HG02588 (cell line): ENCODE data around the gene ATG9A.
"Not testable (repeated sequence)": the region's sequence is repeated elsewhere in the genome, so short reads cannot be mapped to it uniquely, and the experiment has no call there.

Source experiments
- ATAC-seq: cut with Tn5 transposase; IDR thresholded peaks from one replicate; pipeline ENCODE4 v1.9.1; 2021; ENCODE audit warnings: mild to moderate bottlenecking, moderate library complexity; ENCODE audit not compliant: unreplicated experiment

Gene ATG9A

DNA sequence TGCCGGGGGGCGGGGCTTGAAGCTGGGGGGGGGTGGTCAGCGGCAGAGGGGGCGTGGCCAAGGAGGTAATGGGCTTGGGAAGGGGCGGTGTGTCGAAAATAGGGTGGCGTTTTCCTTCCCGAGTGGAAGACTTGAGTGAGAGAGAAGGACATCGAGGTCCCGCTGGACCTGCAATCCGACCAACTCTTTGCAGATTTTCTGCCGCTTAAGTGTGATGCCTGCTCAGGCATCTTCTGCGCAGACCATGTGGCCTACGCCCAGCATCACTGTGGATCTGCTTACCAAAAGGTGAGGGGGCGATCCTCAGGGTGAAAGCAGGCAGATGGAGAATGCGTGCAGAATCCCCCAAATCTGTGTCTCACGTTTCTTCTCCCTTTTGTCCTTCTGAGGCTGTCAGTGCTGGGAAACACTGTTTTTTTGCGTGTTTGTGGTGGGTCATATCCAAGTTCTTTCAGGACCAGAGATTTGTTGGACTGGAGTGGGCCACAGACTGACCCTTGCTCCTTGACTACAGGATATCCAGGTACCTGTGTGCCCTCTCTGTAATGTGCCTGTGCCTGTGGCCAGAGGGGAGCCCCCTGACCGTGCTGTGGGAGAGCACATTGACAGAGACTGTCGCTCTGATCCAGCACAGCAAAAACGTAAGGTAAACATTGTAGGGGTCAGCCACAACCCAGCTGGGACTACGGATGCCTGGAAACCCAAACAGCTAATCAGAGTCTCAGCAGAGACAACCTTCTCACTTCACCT lies 22.1 kb downstream of the ATG9A start:
- ATAC-seq = no peak

DNA sequence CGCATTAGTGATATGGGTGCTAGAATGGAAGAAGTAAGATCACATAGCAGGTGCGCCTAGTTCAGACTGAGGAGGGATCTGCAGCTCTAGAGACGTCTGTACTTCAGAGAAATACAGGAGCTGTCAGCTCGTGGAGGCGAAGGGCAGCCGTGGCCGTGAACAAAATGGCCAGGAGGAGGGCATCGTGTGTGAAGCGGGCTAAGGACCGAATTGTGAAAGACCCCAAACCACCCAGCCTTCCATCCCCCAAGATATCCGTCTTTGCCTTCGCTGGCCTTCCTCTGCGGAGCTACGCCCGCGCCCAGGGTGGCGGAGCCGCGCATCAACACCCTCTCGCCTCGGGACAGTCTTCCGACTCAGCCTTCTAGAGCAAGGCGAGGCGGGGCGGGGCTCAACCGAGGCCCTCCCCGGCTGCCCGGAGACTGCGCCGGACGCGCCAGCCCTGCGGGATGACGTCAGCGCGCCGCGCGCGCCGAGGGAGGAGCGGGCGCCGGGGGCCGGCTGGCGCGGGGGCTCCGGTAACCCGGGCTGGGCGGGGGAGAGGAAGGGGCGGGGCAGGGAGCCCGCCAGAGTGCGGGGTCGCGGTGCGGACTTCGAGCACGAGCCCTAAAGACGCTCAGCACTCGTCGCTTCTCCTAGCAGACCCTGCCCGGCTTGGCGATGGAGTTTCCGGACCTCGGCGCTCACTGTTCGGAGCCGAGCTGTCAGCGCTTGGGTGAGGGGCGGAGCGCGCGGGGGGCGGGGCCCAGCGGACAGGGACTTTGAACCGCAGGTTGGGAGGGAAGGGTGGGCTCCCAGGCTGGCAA lies 22.9 kb downstream of the ATG9A start, which contains the start of gene ZFAND2B:
Gene ZFAND2B, plus strand, starts transcription at position 455 of the 806 bp plus-strand sequence. Its CDS starts 206 bp downstream, at position 661.
- ATAC-seq = peak; percentile 96

DNA sequence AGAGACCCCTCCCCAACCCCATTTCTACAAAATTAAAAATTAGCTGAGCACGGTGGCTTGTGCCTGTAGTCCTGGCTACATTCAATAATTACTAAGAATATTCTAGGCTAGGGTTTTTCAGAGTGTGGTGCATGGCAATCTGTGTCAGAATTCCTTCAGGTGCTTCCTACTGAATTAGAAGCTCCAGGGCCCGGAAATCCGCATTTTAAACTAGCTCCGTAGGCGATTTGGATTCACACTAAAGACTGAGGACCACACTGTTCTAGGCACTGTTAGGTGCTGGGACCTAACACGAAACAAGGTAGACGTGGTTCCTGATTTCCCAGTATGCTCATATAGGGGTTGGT lies 23.5 kb downstream of the ATG9A start:
- ATAC-seq = no peak

- ATAC-seq = no peak
Measured at GRCh38 chr2:219205165-219205538, 24.3 kb downstream of the ATG9A start.

GRCh38 chr2:219204425-219205164 lies 24.8 kb downstream of the ATG9A start:
- no peak for ATAC-seq

DNA sequence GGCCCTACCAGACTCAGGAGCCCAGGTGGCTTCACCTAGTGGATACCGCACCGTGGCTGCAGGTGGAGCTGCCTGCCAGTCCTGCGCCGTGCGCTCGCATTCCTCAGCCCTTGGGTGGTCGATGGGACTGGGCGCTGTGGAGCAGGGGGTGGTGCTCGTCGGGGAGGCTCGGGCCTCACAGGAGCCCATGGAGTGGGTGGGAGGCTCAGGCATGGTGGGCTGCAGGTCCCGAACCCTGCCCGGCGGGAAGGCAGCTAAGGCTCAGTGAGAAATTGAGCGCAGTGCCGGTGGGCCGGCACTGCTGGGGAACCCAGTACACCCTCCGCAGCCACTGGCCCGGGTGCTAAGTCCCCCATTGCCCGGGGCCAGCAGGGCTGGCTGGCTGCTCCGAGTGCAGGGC lies 28.1 kb downstream of the ATG9A start:
- ATAC-seq = not testable (repeated sequence)

GRCh38 chr2:219200502-219201326 lies 28.7 kb downstream of the ATG9A start:
- ATAC-seq = not testable (repeated sequence)

- ATAC-seq = no peak
Measured at GRCh38 chr2:219199470-219200211, 29.8 kb downstream of the ATG9A start.

- ATAC-seq = no peak
Measured at GRCh38 chr2:219198974-219199373, 30.5 kb downstream of the ATG9A start.

DNA sequence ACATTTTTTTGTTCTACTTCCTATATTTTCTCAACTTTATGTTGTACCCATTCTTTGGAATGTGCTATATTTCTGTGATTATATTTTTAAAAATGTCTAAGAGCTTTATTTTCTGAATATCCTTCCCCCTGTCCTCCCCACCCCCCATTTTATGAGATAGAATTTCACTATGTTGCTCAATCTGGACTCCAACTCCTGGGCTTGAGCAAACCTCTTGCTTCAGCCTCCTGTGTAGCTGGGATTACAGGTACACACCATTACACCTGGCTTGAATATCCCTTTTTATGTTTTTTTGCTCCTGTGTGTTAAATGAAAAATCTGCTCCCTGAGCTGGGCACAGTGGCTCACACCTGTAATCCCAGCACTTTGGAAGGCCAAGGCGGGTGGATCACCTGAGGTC lies 32.0 kb downstream of the ATG9A start:
- ATAC-seq = no peak

DNA sequence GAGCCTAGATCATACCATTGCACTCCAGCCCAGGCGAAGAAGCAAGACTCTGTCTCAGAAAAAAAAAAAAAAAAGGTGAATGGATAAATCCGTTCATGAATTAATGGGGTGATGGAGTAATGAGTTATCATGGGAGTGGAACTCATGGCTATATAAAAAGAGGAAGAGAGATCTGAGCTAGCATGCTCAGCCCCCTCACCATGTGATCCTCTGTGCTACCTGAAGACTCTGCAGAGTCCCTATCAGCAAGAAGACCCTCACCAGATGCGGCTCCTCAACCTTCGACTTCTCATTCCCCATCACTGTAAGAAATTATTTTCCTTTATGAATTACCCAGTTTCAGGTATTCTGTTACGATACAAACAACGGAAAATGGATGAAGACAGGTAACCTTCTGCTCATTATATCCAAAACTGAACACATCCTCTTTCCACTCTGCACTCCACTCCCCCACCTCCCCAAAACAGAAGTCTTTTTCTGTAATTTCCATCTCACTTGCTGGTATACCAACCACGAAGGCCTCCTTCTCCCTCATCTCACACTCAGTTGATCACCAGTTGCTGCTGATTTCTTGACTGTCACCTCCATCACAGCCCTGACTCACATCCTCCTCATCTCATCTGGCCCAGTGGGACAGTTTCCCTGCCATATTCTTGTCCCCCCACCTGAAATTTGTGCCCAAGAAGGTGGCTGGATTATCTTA lies 42.5 kb downstream of the ATG9A start:
- ATAC-seq = no peak

DNA sequence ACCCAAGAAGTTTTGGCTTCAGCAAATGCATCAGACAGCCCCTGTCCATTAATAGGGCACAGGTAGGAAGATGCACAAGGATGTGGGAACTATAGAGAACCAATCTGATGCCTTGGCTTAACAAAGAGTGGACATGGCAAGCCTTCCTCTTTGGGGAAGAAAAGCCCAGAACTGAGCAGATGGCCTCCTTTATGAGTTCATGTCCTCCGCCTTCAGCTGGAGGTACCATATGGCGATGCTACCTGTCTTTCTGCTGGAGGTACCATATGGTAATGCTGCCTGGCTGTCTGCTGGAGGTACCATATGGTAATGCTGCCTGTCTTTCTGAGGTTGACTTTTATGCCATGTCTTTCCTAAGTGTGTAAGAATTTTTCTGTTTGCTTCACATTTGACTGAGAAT lies 45.3 kb downstream of the ATG9A start:
- no peak for ATAC-seq

GRCh38 chr2:219183151-219183772 lies 46.2 kb downstream of the ATG9A start:
- ATAC-seq = no peak

DNA sequence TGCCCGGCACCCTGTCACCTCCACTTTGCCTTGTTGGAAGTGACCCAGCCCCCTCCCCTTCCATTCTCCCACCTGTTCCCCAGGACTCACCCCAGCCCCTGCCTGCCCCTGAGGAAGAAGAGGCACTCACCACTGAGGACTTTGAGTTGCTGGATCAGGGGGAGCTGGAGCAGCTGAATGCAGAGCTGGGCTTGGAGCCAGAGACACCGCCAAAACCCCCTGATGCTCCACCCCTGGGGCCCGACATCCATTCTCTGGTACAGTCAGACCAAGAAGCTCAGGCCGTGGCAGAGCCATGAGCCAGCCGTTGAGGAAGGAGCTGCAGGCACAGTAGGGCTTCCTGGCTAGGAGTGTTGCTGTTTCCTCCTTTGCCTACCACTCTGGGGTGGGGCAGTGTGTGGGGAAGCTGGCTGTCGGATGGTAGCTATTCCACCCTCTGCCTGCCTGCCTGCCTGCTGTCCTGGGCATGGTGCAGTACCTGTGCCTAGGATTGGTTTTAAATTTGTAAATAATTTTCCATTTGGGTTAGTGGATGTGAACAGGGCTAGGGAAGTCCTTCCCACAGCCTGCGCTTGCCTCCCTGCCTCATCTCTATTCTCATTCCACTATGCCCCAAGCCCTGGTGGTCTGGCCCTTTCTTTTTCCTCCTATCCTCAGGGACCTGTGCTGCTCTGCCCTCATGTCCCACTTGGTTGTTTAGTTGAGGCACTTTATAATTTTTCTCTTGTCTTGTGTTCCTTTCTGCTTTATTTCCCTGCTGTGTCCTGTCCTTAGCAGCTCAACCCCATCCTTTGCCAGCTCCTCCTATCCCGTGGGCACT lies 46.9 kb downstream of the ATG9A start:
- no peak for ATAC-seq

DNA sequence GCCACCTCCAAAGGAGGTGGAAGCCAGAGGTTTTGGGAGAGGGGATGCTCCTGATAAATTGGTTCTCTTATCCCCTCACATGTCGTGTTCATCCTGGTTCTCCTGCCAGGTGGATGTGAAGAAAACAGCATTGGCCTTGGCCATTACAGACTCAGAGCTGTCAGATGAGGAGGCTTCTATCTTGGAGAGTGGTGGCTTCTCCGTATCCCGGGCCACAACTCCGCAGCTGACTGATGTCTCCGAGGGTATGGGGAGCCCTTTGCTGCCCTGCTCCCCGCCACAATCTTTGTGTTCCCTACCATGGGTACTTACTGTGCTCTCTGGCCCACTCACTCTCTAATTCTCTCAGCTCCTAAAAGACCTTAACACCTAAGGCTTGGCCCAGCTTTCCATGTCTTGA lies 47.9 kb downstream of the ATG9A start:
- ATAC-seq = no peak

- ATAC-seq = no peak
Measured at GRCh38 chr2:219180961-219181360, 48.5 kb downstream of the ATG9A start.

DNA sequence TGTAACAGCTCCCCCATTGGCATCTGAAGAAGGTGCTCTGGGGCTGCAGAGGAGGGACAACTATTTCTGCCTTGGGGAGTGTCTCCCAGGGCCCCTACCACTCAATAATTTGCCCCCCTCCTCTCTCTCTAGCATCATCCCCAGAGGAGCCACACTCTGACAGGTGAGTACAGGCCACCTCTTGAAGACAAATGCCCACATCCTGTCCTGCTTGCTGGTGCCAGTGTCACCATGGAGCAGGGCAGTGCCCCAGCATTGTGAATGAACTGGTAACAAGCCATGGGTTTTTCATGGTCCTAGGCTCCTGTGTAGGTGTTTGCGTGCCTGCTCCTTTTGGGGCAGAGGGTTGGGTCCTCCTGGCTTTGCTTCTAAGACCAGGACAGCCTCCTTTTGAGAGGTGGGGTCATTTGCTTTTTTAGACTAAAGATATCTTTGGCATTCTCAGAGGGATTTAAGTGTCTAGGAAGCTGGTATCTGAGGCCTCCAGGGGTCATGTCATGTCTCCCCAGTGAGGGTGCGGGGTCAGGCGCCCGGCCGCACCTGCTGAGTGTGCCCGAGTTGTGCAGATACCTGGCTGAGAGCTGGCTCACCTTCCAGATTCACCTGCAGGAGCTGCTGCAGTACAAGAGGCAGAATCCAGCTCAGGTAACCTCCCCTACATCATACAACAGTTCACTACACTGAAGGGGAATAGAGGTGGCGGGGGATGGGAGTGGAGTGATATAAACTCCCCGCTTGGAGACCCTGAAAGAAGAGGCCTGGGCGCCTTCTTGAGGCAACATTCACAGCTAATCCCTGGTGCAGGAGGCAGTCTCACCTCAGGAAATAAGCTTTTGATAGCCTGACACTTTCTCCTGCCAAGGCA lies 49.6 kb downstream of the ATG9A start:
- ATAC-seq = no peak
